Diencephalon (tissue), 1 donor: ENCODE results near the gene IKZF5. TPM values are rescaled to one million over a fixed set of nuclear protein-coding genes. Genes with fewer than 3 reads are reported as not detected.

Experiments used
- total RNA-seq: library from RNA; depleted of rRNA; stranded (reverse); fragments of >200 nt; gene quantifications from one replicate; pipeline ENCODE4 v1.2.3, GENCODE V29; 2014

The IKZF5 gene, protein sequence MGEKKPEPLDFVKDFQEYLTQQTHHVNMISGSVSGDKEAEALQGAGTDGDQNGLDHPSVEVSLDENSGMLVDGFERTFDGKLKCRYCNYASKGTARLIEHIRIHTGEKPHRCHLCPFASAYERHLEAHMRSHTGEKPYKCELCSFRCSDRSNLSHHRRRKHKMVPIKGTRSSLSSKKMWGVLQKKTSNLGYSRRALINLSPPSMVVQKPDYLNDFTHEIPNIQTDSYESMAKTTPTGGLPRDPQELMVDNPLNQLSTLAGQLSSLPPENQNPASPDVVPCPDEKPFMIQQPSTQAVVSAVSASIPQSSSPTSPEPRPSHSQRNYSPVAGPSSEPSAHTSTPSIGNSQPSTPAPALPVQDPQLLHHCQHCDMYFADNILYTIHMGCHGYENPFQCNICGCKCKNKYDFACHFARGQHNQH
- total RNA-seq = 10.6 TPM

DNA sequence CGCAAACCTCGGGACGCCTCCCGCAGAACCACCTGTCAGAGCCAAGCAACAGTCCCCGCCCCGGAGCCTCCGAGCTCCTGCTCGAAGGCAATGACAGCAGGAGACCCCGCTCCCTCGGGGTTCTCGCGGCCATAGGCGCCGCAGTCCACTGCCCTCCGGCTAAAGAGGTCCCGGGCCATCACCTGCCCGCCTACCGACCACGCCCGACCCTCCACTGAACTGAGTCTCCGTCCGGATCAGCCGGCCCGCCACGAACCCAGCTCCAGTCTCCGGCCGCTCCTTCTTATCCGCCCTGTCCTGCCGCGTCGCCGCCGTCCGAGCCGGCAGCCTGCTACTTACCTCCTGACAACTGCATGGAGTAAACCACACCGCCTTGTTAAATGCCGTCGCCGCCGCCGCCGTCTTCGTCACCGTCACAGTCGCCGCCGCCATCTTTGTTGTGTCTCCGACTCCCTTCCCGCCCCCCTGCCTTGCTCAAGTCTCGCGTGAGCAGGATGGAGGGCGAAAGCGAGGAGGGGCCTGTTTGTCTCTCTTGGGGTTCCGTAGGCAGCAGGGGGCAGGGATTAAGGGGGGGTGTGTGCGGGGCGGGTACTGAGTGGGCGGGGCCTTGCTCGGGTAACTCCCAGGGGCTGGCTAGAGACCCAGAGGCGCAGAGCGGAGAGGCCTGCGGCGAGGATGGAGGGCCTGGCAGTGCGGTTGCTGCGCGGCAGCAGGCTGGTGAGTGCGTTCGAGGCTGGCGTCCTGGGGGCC, at the start of gene IKZF5, which contains the start of gene ACADSB:
Gene IKZF5, minus strand, starts transcription at position 441 of the 750 bp plus-strand sequence. CDS start 10,170 bp downstream, outside the sequence.
Gene ACADSB, plus strand, starts transcription at position 652 of the 750 bp plus-strand sequence. Its CDS starts 24 bp downstream, at position 676.

DNA sequence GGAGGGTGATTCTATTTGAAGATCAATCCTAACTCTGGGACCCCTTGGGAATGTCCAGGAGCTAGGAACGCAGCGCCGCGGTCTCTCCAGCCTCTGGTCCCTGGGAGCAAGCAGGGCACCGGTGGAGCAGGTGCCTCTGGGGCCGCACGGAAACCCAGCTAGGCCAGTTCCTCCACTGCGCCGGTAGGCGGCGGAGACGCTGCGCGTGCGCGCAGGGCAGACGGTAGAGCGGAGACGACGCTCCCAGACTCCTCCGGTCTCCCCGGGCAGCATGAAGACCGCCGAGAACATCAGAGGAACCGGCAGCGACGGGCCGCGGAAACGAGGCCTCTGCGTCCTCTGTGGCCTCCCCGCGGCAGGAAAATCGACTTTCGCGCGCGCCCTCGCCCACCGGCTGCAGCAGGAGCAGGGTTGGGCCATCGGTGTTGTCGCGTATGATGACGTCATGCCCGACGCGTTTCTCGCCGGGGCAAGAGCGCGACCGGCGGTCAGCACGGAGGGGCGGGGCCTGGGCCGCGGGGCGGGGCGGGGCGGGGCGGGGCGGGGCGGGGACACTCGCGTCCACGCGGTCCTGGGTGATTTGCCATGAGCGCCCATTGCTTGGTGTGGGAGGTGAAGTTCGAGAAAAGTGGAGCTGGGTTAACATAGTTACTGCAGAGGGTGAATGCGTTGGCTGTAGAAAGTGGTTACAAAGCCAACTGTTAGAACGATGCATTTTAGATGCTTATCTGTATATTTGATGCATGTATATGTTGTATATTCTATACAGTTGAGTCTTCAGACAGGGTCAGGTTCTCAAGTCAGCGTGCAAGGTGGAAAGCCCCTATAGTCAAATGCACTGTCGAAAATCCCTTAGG, 28.2 kb downstream of the IKZF5 start, which contains the start of gene PSTK:
Gene PSTK, plus strand, starts transcription at position 193 of the 857 bp plus-strand sequence. Its CDS starts 79 bp downstream, at position 272.

DNA sequence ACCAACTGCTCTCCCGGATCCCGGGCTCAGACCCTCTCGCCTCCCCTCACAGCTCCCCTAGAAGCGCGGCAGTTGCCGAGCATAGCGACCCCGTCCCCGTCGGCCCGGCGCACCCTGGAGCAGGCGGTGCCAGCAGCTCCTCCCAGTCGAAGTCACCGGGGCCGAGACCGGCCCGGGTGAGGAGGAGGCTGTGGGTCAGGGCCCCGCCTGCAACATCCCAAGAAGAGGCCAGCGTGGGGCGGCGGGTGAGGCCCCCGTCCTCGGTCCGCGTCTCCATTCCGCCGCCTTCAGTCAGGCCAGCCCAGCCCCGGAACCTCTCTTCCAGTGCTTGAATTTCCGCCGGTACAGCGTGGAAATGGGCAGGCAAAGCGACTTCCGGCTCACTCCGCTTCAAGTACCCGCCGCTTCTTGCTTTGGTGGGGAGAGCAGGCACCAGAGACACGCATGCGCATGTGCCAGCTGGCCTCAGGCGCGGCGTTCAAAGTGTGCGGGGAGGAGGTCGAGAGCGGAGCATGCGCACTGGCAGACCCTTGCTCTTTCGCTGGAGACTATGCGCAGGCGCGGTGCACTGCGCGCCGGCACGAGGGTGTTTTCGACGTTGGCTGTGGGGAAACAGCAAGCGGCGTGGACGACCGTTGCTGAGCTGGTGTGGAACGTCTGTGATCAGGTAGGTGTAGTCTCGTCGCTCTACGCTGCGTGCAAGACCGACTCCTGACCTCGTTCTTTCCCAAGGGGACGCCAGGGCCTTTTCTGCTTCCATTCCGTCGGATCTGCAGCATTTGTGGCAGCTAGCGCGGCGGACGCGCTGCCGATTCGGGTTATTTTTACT, 54.5 kb downstream of the IKZF5 start, which contains the start of gene C10orf88:
Gene C10orf88, minus strand, starts transcription at position 326 of the 829 bp plus-strand sequence. Its CDS starts 49 bp downstream, at position 277.

Other genes with a start within 250 kb of the IKZF5 start
- gene CUZD1, start 162.9 kb downstream of the IKZF5 start, total RNA-seq = 0.69 TPM
- 6.9 TPM for gene FAM24B, start 129.2 kb downstream of the IKZF5 start, total RNA-seq
- not detected for gene FAM24A, start 98.2 kb downstream of the IKZF5 start, total RNA-seq
- 20.3 TPM for gene C10orf88, start 54.6 kb downstream of the IKZF5 start, total RNA-seq
- gene PSTK, start 28.4 kb downstream of the IKZF5 start, total RNA-seq = 13.6 TPM
- gene ACADSB, start 211 bp upstream of the IKZF5 start, total RNA-seq = 18.7 TPM
- 2.8 TPM for gene HMX3, start 127.2 kb upstream of the IKZF5 start, total RNA-seq
- gene HMX2, start 139.3 kb upstream of the IKZF5 start, total RNA-seq = 0.92 TPM
- gene BUB3, start 145.6 kb upstream of the IKZF5 start, total RNA-seq = 98.5 TPM